GM10266 (cell line): Measurements from ENCODE around the gene EIF6.

Experiments used
- DNase-seq: peaks from one replicate; pipeline ENCODE4 v3.0.0; 2012; ENCODE audit errors: extremely low spot score
- TF ChIP-seq, protein P1 (sequence below): IDR thresholded peaks from 2 replicates; pipeline ENCODE4 v1.5.1; 2012; ENCODE audit warnings: mild to moderate bottlenecking, low read depth; ENCODE audit not compliant: control insufficient read depth, insufficient read depth; ENCODE audit errors: missing control alignments

Gene EIF6

GRCh38 chr20:35284267-35284991 lies at the start of gene EIF6:
EIF6 (minus strand) TSS chr20:35284772; CDS start chr20:35284487, 285 bp downstream.
- TF ChIP-seq, protein P1, sequence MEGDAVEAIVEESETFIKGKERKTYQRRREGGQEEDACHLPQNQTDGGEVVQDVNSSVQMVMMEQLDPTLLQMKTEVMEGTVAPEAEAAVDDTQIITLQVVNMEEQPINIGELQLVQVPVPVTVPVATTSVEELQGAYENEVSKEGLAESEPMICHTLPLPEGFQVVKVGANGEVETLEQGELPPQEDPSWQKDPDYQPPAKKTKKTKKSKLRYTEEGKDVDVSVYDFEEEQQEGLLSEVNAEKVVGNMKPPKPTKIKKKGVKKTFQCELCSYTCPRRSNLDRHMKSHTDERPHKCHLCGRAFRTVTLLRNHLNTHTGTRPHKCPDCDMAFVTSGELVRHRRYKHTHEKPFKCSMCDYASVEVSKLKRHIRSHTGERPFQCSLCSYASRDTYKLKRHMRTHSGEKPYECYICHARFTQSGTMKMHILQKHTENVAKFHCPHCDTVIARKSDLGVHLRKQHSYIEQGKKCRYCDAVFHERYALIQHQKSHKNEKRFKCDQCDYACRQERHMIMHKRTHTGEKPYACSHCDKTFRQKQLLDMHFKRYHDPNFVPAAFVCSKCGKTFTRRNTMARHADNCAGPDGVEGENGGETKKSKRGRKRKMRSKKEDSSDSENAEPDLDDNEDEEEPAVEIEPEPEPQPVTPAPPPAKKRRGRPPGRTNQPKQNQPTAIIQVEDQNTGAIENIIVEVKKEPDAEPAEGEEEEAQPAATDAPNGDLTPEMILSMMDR = no peak
- DNase-seq = peak; percentile 93

DNA sequence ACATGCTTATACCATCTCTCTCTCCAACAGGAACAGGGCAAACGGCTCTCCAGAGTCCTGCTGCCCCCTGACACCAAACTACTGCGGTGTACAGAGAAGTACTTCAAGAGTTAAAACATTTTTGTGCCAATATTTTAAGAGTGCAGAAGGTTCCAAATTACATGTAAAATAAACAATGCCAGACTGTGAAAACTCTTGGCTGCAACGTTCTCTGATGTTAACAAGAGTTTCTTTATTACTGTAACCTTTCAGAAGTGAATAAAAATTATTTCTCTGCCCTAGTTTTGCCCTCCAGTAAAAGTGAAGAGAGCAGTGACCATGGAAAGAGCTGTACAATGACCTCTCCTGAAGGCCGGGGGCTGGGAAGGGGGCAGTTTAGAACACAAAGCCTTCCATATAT lies 49.0 kb upstream of the EIF6 start:
- DNase-seq = no peak
- TF ChIP-seq, protein P1 = no peak

DNA sequence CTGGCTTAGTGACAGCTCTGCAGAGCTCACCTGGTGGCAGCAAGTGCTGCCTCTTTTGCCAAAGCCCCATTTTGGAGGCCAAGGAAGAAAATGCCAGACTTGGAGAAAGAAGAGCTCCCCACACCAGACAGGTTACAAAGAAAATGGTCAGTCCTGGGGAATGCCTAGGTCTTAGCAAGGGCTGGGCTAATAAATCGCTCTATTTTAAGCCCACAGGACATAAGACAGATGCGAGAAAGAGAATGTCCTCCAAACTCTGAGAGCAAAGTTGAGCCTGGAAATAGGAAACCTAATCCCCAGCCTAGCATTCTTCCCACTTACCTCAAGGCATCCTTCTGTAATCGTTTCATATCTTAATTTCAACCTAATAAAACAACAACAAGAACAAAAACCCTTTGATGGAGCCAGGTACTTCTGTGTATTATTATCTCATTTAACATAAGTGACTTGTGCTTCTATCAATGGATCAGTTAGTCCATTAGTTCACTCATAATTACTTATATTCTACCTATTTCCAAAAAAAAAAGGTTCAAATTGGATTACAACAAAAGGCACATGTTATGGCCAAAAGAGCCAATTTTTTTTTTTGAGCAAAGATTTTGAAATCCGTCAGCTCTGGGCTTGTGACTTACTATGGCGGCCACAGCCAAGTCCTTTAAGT lies 48.1 kb upstream of the EIF6 start:
- DNase-seq = no peak
- TF ChIP-seq, protein P1 = no peak

DNA sequence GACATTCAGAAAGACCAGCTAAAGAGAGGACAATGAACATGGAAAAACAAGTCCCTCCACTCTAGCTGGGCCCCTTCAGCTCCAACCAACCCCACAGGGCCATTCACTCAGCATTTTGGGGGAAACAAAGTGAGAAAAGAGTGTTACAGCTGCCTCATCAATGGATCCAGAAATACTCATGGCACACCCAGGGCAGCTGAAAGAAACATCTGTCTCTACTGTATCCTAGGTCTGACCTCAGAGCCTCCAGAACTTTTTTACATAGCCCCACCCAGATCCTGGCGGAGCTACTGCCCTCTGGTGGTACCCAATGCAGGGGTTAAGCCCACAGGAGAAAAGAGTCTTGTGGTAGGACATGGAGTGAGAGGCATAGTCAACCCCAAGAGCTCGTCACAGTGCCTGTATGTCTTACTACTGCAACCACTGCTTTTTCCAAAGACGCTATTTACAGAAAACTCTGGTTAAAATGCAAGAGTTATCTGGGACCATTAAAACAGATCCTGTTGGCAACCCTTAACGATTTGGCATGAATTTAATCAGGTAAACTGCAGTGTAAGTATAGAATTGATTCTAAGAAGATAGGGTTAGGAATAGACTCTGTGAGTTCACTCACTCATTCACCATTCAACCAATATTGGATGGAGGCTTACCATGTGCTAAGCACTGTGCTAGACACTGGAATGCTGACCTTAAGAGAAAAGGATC lies 45.0 kb upstream of the EIF6 start:
- DNase-seq = peak; percentile 48
- TF ChIP-seq, protein P1 = peak; percentile 54

GRCh38 chr20:35328689-35329088 lies 44.1 kb upstream of the EIF6 start:
- TF ChIP-seq, protein P1 = no peak
- no peak for DNase-seq

DNA sequence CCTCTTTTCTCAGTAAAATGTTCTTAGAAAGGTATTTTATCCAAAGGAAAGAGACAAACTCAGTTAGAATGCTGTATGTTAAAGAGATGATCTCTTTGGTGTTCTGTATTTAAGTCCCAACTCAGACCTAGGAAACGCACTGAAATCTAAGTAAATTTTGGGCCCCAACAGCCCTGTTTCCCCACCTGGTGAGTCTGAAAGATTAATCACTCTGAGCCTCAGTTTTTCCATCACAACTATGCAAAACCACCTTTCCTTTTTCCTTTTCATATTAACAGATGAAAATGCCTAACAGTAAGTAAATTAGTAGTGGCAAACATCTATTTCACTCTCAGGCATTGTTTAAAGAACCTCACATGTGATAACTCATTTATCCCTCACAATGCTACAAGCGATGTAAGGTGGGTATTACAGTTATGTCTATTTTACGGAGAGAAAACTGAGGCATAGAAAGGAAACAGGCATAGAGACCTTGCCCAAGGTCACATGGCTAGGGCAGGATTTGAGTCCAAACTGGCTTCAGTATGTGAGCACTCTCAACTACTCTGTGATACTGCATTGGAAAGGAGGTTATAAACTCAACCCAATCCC lies 43.6 kb upstream of the EIF6 start:
- no peak for DNase-seq
- TF ChIP-seq, protein P1 = no peak
